Urinary bladder (tissue), 4 donors: Measurements from ENCODE around the gene CHD5. TPM values are rescaled to one million over a fixed set of nuclear protein-coding genes. Genes with fewer than 3 reads are reported as not detected.

Source experiments
- DNase-seq: peaks from one replicate; pipeline ENCODE4 v3.0.0-alpha.2; 2015; ENCODE audit errors: extremely low spot score
- H3K27ac ChIP-seq: one replicate; pipeline ENCODE4 v1.5.1; 2013; ENCODE audit warnings: low read depth, mild to moderate bottlenecking, moderate library complexity
- H3K36me3 ChIP-seq: one replicate; pipeline ENCODE4 v1.6.1; 2013; ENCODE audit warnings: mild to moderate bottlenecking, moderate library complexity; ENCODE audit not compliant: insufficient read depth
- H3K4me1 ChIP-seq: one replicate; pipeline ENCODE4 v1.6.1; 2013; ENCODE audit warnings: mild to moderate bottlenecking, moderate library complexity; ENCODE audit not compliant: insufficient read depth
- H3K4me3 ChIP-seq: one replicate; pipeline ENCODE4 v1.5.1; 2013; ENCODE audit warnings: low read depth, low read length
- WGBS: extraction: QIAGEN DNeasy Blood & Tissue Kit; methylation state at CpG from one replicate; pipeline ENCODE4 v1.1.7; 2013; 5-methylcytosine and 5-hydroxymethylcytosine counted together
- polyA plus RNA-seq: library from polyadenylated mRNA; stranded (reverse); fragments of 200-250 nt; gene quantifications from one replicate; pipeline ENCODE4 v1.2.3, GENCODE V29; 2013
- total RNA-seq: library from RNA; depleted of rRNA; stranded (reverse); fragments of >200 nt; gene quantifications from one replicate; pipeline ENCODE4 v1.2.3, GENCODE V29; 2014
- donor health status: healthy with polysubstance abuse.
- donor health status: healthy.

CHD5 gene
- total and polyA plus RNA-seq, 2 donors = 0.53 to 1.6 TPM

- no peak for DNase-seq
- WGBS = 81% methylated on average over 16 of the region's 16 CpGs
- H3K4me1 ChIP-seq = no peaks in the 10 kb centered on the region
- no peak overlapping the region for H3K27ac ChIP-seq
- no peaks in the 10 kb centered on the region for H3K36me3 ChIP-seq
- no peak overlapping the region for H3K4me3 ChIP-seq
These were observed 43.5 kb downstream of the CHD5 start for GRCh38 chr1:6136516-6137220.

GRCh38 chr1:6134741-6135510 is 45.2 kb downstream of the CHD5 start:
- WGBS = 84% methylated on average over 22 of the region's 22 CpGs
- no peaks in the 10 kb centered on the region for H3K4me1 ChIP-seq
- DNase-seq = no peak
- H3K27ac ChIP-seq = no peak overlapping the region
- H3K36me3 ChIP-seq = no peaks in the 10 kb centered on the region
- H3K4me3 ChIP-seq = no peak overlapping the region

- Histone ChIP-seq H3K36me3 (no peaks in the 10 kb centered on the region), H3K4me1 (no peaks in the 10 kb centered on the region), H3K27ac (no peak overlapping the region), H3K4me3 (no peak overlapping the region)
- no peak for DNase-seq
- 94% methylated on average over 11 of the region's 11 CpGs for WGBS
These were observed 45.9 kb downstream of the CHD5 start for GRCh38 chr1:6134206-6134605.

- Histone ChIP-seq H3K4me1 (no peaks in the 10 kb centered on the region), H3K36me3 (no peaks in the 10 kb centered on the region), H3K4me3 (no peak overlapping the region), H3K27ac (no peak overlapping the region)
- WGBS = 90% methylated on average over 15 of the region's 15 CpGs
- DNase-seq = no peak
These were observed 46.8 kb downstream of the CHD5 start for GRCh38 chr1:6133146-6133895.

GRCh38 chr1:6131561-6131960 is 48.6 kb downstream of the CHD5 start:
- Histone ChIP-seq H3K27ac (no peak overlapping the region), H3K36me3 (no peaks in the 10 kb centered on the region), H3K4me3 (no peak overlapping the region), H3K4me1 (no peaks in the 10 kb centered on the region)
- 87% methylated on average over 9 of the region's 9 CpGs for WGBS
- no peak for DNase-seq

- no peak overlapping the region for H3K4me3 ChIP-seq
- no peaks in the 10 kb centered on the region for H3K4me1 ChIP-seq
- no peaks in the 10 kb centered on the region for H3K36me3 ChIP-seq
- DNase-seq = no peak
- no peak overlapping the region for H3K27ac ChIP-seq
- 81% methylated on average over 7 of the region's 7 CpGs for WGBS
These were observed 49.5 kb downstream of the CHD5 start for GRCh38 chr1:6130596-6130995.

- no peak overlapping the region for H3K27ac ChIP-seq
- no peaks in the 10 kb centered on the region for H3K4me1 ChIP-seq
- WGBS = 83% methylated on average over 11 of the region's 11 CpGs
- DNase-seq = no peak
- H3K4me3 ChIP-seq = no peak overlapping the region
- H3K36me3 ChIP-seq = no peaks in the 10 kb centered on the region
These were observed 50.1 kb downstream of the CHD5 start for GRCh38 chr1:6130036-6130435.

GRCh38 chr1:6129313-6129712 is 50.8 kb downstream of the CHD5 start:
- WGBS = 86% methylated on average over 9 of the region's 9 CpGs
- Histone ChIP-seq H3K36me3 (no peaks in the 10 kb centered on the region), H3K4me1 (no peaks in the 10 kb centered on the region), H3K27ac (no peak overlapping the region), H3K4me3 (no peak overlapping the region)
- DNase-seq = no peak

- no peaks in the 10 kb centered on the region for H3K36me3 ChIP-seq
- H3K4me1 ChIP-seq = no peaks in the 10 kb centered on the region
- no peak overlapping the region for H3K27ac ChIP-seq
- H3K4me3 ChIP-seq = no peak overlapping the region
- DNase-seq = no peak
- WGBS = 93% methylated on average over 34 of the region's 34 CpGs
These were observed 51.6 kb downstream of the CHD5 start for GRCh38 chr1:6128276-6129081.

- WGBS = 14% methylated on average over 41 of the region's 41 CpGs
- H3K4me3 ChIP-seq = no peak overlapping the region
These were observed 52.4 kb downstream of the CHD5 start for GRCh38 chr1:6127587-6128163.

GRCh38 chr1:6126521-6127067 is 53.5 kb downstream of the CHD5 start:
- no peak for DNase-seq
- Histone ChIP-seq H3K27ac (no peak overlapping the region), H3K4me3 (no peak overlapping the region), H3K36me3 (no peaks in the 10 kb centered on the region), H3K4me1 (no peaks in the 10 kb centered on the region)
- WGBS = 89% methylated on average over 16 of the region's 16 CpGs

More at GRCh38 chr1:6127587-6128163, 52.4 kb downstream of the CHD5 start:
- H3K4me1 ChIP-seq = no peaks in the 10 kb centered on the region
- H3K36me3 ChIP-seq = no peaks in the 10 kb centered on the region
- no peak overlapping the region for H3K27ac ChIP-seq
- no peak for DNase-seq

- WGBS = 83% methylated on average over 13 of the region's 13 CpGs
- H3K4me1 ChIP-seq = no peaks in the 10 kb centered on the region
- no peak overlapping the region for H3K4me3 ChIP-seq
- H3K27ac ChIP-seq = no peak overlapping the region
- DNase-seq = no peak
- H3K36me3 ChIP-seq = no peaks in the 10 kb centered on the region
These were observed 54.1 kb downstream of the CHD5 start for GRCh38 chr1:6126028-6126427.

- DNase-seq = no peak
- Histone ChIP-seq H3K4me1 (no peaks in the 10 kb centered on the region), H3K4me3 (no peak overlapping the region), H3K36me3 (no peaks in the 10 kb centered on the region), H3K27ac (no peak overlapping the region)
- WGBS = 69% methylated on average over 15 of the region's 15 CpGs
These were observed 54.8 kb downstream of the CHD5 start for GRCh38 chr1:6125366-6125765.
